GM06990 (cell line): ENCODE data around the gene OTOR.

ENCODE experiments used
- DNase-seq: peaks from one replicate; pipeline ENCODE4 v3.0.0-alpha.2; 2011; ENCODE audit not compliant: insufficient read length; ENCODE audit errors: extremely low read depth
- H3K27me3 ChIP-seq: replicated peaks from 2 replicates; pipeline ENCODE4 v1.6.0; 2011; ENCODE audit warnings: low read length; ENCODE audit not compliant: control insufficient read depth, insufficient read depth
- H3K36me3 ChIP-seq: 2 replicates; pipeline ENCODE4 v1.5.1; 2011; ENCODE audit warnings: low read length; ENCODE audit not compliant: control insufficient read depth, insufficient read depth
- H3K4me3 ChIP-seq: replicated peaks from 2 replicates; pipeline ENCODE4 v1.5.1; 2011; ENCODE audit warnings: low read depth, mild to moderate bottlenecking, control low read depth, low read length
- TF ChIP-seq, protein P1 (sequence below): IDR thresholded peaks from 2 replicates; pipeline ENCODE4 v1.5.1; 2011; ENCODE audit warnings: low read length, control low read depth, mild to moderate bottlenecking, inconsistent platforms; ENCODE audit not compliant: insufficient read depth, poor library complexity, severe bottlenecking

Gene OTOR, protein sequence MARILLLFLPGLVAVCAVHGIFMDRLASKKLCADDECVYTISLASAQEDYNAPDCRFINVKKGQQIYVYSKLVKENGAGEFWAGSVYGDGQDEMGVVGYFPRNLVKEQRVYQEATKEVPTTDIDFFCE

GRCh38 chr20:16748308-16748900, at the start of gene OTOR:
OTOR (plus strand) TSS chr20:16748358; CDS start chr20:16748402, 44 bp downstream.
- H3K36me3 ChIP-seq: no peaks in the 10 kb centered on the region
- DNase-seq: no peak
- TF ChIP-seq, protein P1, sequence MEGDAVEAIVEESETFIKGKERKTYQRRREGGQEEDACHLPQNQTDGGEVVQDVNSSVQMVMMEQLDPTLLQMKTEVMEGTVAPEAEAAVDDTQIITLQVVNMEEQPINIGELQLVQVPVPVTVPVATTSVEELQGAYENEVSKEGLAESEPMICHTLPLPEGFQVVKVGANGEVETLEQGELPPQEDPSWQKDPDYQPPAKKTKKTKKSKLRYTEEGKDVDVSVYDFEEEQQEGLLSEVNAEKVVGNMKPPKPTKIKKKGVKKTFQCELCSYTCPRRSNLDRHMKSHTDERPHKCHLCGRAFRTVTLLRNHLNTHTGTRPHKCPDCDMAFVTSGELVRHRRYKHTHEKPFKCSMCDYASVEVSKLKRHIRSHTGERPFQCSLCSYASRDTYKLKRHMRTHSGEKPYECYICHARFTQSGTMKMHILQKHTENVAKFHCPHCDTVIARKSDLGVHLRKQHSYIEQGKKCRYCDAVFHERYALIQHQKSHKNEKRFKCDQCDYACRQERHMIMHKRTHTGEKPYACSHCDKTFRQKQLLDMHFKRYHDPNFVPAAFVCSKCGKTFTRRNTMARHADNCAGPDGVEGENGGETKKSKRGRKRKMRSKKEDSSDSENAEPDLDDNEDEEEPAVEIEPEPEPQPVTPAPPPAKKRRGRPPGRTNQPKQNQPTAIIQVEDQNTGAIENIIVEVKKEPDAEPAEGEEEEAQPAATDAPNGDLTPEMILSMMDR: no peak
- H3K4me3 ChIP-seq: no peak within 1 kb of the TSS
- no peaks in the 10 kb centered on the region for H3K27me3 ChIP-seq

GRCh38 chr20:16699293-16699692, 48.9 kb upstream of the OTOR start:
- Histone ChIP-seq H3K27me3 (no peaks in the 10 kb centered on the region), H3K36me3 (no peaks in the 10 kb centered on the region), H3K4me3 (no peak overlapping the region)
- no peak for DNase-seq
- TF ChIP-seq, protein P1: no peak

DNA sequence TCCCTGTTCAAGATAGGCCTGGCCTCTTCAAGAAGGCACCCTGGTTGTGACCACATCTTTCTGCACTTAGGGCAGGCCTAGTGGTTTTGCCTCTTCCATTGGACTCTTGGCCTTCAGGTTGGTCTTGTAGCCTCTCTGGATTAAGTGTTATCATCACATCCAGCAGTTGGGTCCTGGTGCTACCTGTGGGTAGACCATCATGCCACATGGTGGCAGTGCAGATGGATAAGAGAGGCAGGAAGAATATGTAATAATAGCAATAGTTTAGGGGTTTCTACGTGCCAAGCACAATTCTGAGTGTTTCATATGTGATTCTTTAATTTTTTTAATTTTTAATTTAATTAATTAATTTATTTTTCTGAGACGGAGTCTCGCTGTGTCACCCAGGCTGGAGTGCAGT, 46.9 kb upstream of the OTOR start:
- DNase-seq: no peak
- TF ChIP-seq, protein P1: peak; percentile 61
- H3K27me3 ChIP-seq: no peaks in the 10 kb centered on the region
- no peak overlapping the region for H3K4me3 ChIP-seq
- H3K36me3 ChIP-seq: no peaks in the 10 kb centered on the region

- no peaks in the 10 kb centered on the region for H3K36me3 ChIP-seq
- TF ChIP-seq, protein P1: no peak
These were observed 44.6 kb upstream of the OTOR start for GRCh38 chr20:16703570-16703969.

GRCh38 chr20:16707674-16708073, 40.5 kb upstream of the OTOR start:
- DNase-seq: no peak
- H3K27me3 ChIP-seq: no peaks in the 10 kb centered on the region

More at GRCh38 chr20:16703570-16703969, 44.6 kb upstream of the OTOR start:
- Histone ChIP-seq H3K27me3 (no peaks in the 10 kb centered on the region), H3K4me3 (no peak overlapping the region)
- DNase-seq: no peak

More at GRCh38 chr20:16707674-16708073, 40.5 kb upstream of the OTOR start:
- Histone ChIP-seq H3K36me3 (no peaks in the 10 kb centered on the region), H3K4me3 (no peak overlapping the region)
- TF ChIP-seq, protein P1: no peak
